Activated CD8-positive, alpha-beta T cell treated with anti-CD3 and anti-CD28 coated beads for 36 hours (primary cell): ENCODE data around the gene POU2F1. TPM values are rescaled to one million over a fixed set of nuclear protein-coding genes. Genes with fewer than 3 reads are reported as not detected.

Source experiments
- ATAC-seq: fragments of 200-7000 bp; cut with Tn5 transposase; one replicate; pipeline ENCODE4 v1.10.0; 2021; ENCODE audit warnings: mild to moderate bottlenecking, moderate library complexity
- CTCF ChIA-PET: fragments of 350-600 bp; sonication (Branson Sonifier 250); formaldehyde crosslinking; loops from one replicate; lab custom pipeline; 2021; ENCODE audit warnings: antibody characterized with exemption; lab: Charles Lee
- POLR2A ChIA-PET: fragments of 350-600 bp; sonication (Branson Sonifier 250); formaldehyde crosslinking; loops from one replicate; lab custom pipeline; 2021; ENCODE audit warnings: antibody characterized with exemption; lab: Charles Lee
- DNase-seq: peaks from one replicate; pipeline ENCODE4 v3.0.0-alpha.2; 2020
- H3K27ac Mint-ChIP-seq: one replicate; pipeline ENCODE4 v1.8.0; 2021; ENCODE audit warnings: mild to moderate bottlenecking, mixed read lengths
- H3K27me3 Mint-ChIP-seq: one replicate; pipeline ENCODE4 v1.8.0; 2021; ENCODE audit warnings: mixed read lengths
- H3K36me3 Mint-ChIP-seq: one replicate; pipeline ENCODE4 v1.8.0; 2021; ENCODE audit warnings: low read depth, mixed read lengths
- H3K4me1 Mint-ChIP-seq: one replicate; pipeline ENCODE4 v1.8.0; 2021; ENCODE audit warnings: low read depth, mixed read lengths
- H3K4me3 Mint-ChIP-seq: one replicate; pipeline ENCODE4 v1.8.0; 2021; ENCODE audit warnings: mild to moderate bottlenecking, moderate library complexity, mixed read lengths
- H3K9me3 Mint-ChIP-seq: one replicate; pipeline ENCODE4 v1.8.0; 2021; ENCODE audit warnings: mixed read lengths
- intact Hi-C: fragments of 100-400 bp; cut with micrococcal nuclease; formaldehyde crosslinking; loops from one replicate; pipeline ENCODE4 v1.10.0; 2022
- total RNA-seq, 2 experiments: library from RNA; stranded (reverse); gene quantifications; one replicate each; pipeline ENCODE4 v1.2.3, GENCODE V29; 2021
- TF ChIP-seq, protein P1 (sequence below): fragments of 200-600 bp; IDR thresholded peaks from one replicate; pipeline ENCODE4 v1.8.0; 2022; ENCODE audit warnings: antibody characterized with exemption, mild to moderate bottlenecking

The POU2F1 gene
- total RNA-seq, 2 experiments from 2014 or later = 23.6 to 24.2 TPM

DNA sequence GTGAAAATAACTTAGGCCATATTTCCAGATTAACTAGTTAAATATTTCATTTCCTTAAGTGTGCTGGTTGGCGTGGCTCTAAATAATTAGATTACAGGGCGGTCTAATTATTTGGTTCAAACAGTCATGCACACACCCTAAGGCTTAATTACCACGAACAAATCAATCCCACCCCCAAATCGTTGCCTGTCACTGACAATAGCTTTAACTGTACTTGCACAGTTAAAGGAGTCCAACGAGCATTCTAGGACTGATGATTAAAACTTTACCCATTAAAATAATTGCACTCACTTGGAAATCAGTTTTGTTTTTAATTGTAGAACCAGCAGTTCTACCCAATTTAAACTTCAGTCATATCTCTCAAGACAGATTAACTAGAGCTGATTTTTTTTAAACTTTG lies 1.5 kb upstream of the POU2F1 start:
- no peak for DNase-seq
- Mint-ChIP-seq H3K27me3 (no peaks in the 10 kb centered on the region), H3K36me3 (no peaks in the 10 kb centered on the region), H3K9me3 (no peaks in the 10 kb centered on the region), H3K27ac (peak overlapping the region; percentile 99), H3K4me1 (peaks cover 33% of the 10 kb centered on the region), H3K4me3 (peak overlapping the region; percentile 92)
- intact Hi-C loops = no loop called here
- TF ChIP-seq, protein P1, sequence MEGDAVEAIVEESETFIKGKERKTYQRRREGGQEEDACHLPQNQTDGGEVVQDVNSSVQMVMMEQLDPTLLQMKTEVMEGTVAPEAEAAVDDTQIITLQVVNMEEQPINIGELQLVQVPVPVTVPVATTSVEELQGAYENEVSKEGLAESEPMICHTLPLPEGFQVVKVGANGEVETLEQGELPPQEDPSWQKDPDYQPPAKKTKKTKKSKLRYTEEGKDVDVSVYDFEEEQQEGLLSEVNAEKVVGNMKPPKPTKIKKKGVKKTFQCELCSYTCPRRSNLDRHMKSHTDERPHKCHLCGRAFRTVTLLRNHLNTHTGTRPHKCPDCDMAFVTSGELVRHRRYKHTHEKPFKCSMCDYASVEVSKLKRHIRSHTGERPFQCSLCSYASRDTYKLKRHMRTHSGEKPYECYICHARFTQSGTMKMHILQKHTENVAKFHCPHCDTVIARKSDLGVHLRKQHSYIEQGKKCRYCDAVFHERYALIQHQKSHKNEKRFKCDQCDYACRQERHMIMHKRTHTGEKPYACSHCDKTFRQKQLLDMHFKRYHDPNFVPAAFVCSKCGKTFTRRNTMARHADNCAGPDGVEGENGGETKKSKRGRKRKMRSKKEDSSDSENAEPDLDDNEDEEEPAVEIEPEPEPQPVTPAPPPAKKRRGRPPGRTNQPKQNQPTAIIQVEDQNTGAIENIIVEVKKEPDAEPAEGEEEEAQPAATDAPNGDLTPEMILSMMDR = no peak
- POLR2A ChIA-PET = interaction anchor here (0.7 to 2.5 kb wide), 11 partner anchors 9 to 335 kb away, joined by 3 to 15 read pairs (median 3); partner anchors contain the start of gene CREG1
- CTCF ChIA-PET = interaction anchor here (0.7 to 4.1 kb wide), 21 partner anchors 8 to 335 kb away, joined by 3 to 19 read pairs (median 5); partner anchors contain the start of gene CREG1
- no peak for ATAC-seq

GRCh38 chr1:167219646-167220536 lies 795 bp upstream of the POU2F1 start:
- ChIA-PET POLR2A (interaction anchor here (0.8 to 2.5 kb wide), 16 partner anchors 9 to 495 kb away, joined by 3 to 15 read pairs (median 4); partner anchors contain the start of gene CREG1), CTCF (interaction anchor here (0.6 to 4.1 kb wide), 43 partner anchors 9 to 381 kb away, joined by 3 to 19 read pairs (median 3); partner anchors contain the start of genes CD247, CREG1 and POGK)
- ATAC-seq (peak; percentile 53), DNase-seq (peak; percentile 97)
- H3K36me3 Mint-ChIP-seq = no peaks in the 10 kb centered on the region
- no peaks in the 10 kb centered on the region for H3K9me3 Mint-ChIP-seq
- H3K4me3 Mint-ChIP-seq = peak overlapping the region; percentile 92
- peaks cover 35% of the 10 kb centered on the region for H3K4me1 Mint-ChIP-seq
- intact Hi-C loops = loop anchor here (5.0 to 10.0 kb wide), 2 partner anchors 153 to 295 kb away; partner anchors contain the start of gene CD247
- peak overlapping the region; percentile 99 for H3K27ac Mint-ChIP-seq
- TF ChIP-seq, protein P1 = peak; percentile 5
- H3K27me3 Mint-ChIP-seq = no peaks in the 10 kb centered on the region

DNA sequence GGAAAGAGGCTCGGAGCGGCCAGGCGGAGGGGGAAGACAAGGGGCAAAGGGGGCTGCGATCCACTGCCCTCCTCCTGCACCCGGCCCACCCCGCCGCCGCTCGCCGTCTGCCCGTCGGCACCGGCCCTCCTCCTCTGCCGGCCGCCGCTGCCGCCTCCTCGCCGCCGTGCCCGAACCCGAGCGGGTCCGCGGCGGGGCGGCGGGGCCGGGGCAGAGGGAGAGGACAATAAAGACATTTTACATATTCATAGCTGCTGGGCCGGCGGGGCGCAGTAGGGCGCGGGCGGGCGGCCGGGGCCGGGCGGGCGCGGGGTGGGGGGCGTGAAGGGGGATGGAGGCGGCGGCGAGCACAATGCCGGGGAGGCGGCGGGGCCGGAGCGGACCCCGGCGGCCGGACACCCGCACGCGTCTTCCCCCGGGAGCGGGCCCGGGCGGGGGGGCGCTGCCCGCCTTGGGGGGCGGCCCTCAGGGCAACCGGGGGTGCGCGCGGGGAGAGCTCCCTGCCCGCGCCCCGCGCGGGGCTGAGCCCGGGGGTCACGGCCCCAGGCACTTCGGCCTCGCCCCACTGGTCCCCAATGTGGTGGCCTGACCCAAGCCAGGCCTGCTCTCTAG lies 546 bp downstream of the POU2F1 start:
- peaks cover 49% of the 10 kb centered on the region for H3K4me1 Mint-ChIP-seq
- no peaks in the 10 kb centered on the region for H3K36me3 Mint-ChIP-seq
- intact Hi-C loops = loop anchor here (5.0 to 10.0 kb wide), 2 partner anchors 154 to 294 kb away; partner anchors contain the start of gene CD247
- H3K27me3 Mint-ChIP-seq = no peaks in the 10 kb centered on the region
- ATAC-seq (peak; percentile 1), DNase-seq (peak; percentile 39)
- peak overlapping the region; percentile 92 for H3K4me3 Mint-ChIP-seq
- CTCF ChIA-PET = interaction anchor here (0.9 to 3.5 kb wide), 9 partner anchors 10 to 369 kb away, joined by 3 to 17 read pairs (median 4); no protein-coding TSS in a partner anchor
- H3K9me3 Mint-ChIP-seq = no peaks in the 10 kb centered on the region
- TF ChIP-seq, protein P1 = no peak
- peak overlapping the region; percentile 91 for H3K27ac Mint-ChIP-seq
- POLR2A ChIA-PET = interaction anchor here (0.6 to 1.6 kb wide), 4 partner anchors 12 to 1468 kb away, joined by 3 to 6 read pairs (median 4); no protein-coding TSS in a partner anchor

DNA sequence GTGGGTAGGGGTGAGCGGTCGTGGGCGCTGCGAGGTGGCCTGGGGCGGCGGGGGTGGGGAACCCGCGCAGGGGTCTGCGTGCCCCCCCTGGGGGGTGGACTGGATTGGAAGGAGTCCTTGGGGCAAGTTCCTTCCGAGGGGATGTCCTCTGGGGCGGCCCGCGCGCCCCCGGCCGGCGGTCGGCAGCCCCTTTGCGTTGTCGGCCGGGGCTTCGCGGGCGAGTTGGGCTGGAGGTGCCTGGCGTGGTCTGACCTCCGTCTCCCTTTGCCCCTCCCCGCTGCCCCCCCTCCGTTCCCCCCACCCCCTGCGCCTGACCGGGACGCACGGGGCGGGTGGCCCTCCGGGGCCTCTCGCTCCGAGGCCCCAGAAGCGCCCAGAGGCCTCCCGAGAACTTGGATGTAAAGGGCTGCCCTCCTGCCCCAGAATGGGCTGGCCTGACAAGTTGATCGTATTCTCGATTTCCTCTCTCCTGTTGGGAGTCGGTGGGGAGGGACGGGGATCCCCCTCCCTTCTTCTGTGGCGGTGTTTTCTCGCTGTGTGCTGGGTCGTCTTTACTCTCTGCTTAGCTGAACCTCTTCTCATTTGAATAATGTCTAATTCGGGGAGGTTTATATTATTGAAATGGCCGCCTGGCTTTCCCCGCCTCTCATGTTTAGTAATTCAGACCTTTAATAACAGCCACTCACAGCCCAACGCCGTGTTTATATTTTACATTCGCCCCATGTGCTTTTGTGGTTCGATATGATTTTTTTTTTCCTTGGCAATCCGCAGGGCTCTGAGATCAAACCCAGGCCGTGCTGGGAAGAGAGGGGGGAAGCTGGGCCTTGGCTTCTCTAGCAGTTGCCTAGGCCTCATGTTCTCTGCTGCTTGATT lies 1.3 kb downstream of the POU2F1 start:
- ChIA-PET CTCF (interaction anchor here (1.0 to 3.5 kb wide), 3 partner anchors 46 to 225 kb away, joined by 3 to 17 read pairs (median 4); no protein-coding TSS in a partner anchor), POLR2A (interaction anchor here (0.8 kb wide), 1 partner anchor 11 kb away, joined by 4 read pairs; no protein-coding TSS in a partner anchor)
- intact Hi-C loops = loop anchor here (5.0 to 10.0 kb wide), 2 partner anchors 155 to 293 kb away; partner anchors contain the start of gene CD247
- peak overlapping the region; percentile 97 for H3K27ac Mint-ChIP-seq
- DNase-seq (peak; percentile 88), ATAC-seq (peak; percentile 57)
- TF ChIP-seq, protein P1 = no peak
- H3K4me1 Mint-ChIP-seq = peaks cover 50% of the 10 kb centered on the region
- peak overlapping the region; percentile 84 for H3K4me3 Mint-ChIP-seq
- no peaks in the 10 kb centered on the region for H3K27me3 Mint-ChIP-seq
- no peaks in the 10 kb centered on the region for H3K36me3 Mint-ChIP-seq
- H3K9me3 Mint-ChIP-seq = no peaks in the 10 kb centered on the region
